AG04449 (cell line): ENCODE data around the gene ADAM11.
"Not testable (repeated sequence)": the region's sequence is repeated elsewhere in the genome, so short reads cannot be mapped to it uniquely, and the experiment has no call there.

Source experiments
- CTCF ChIA-PET: fragments of 350-600 bp; formaldehyde crosslinking; extraction: SDS; loops from one replicate; lab custom pipeline; 2021; ENCODE audit warnings: antibody characterized with exemption; lab: Yijun Ruan, JAX
- POLR2A ChIA-PET: fragments of 400-600, 350-600 bp; formaldehyde crosslinking; extraction: SDS; loops from one replicate; lab custom pipeline; 2020; ENCODE audit warnings: antibody characterized with exemption, inconsistent platforms; lab: Yijun Ruan, JAX
- DNase-seq: peaks from one replicate; pipeline ENCODE4 v3.0.0-alpha.2; 2010; ENCODE audit warnings: low read depth, low spot score
- H3K4me3 ChIP-seq: 2 replicates; pipeline ENCODE4 v1.5.1; 2011; ENCODE audit warnings: low read depth, mild to moderate bottlenecking, control low read depth, low read length
- TF ChIP-seq, protein P1 (sequence below): IDR thresholded peaks from one replicate; pipeline ENCODE4 v1.5.1; 2011; ENCODE audit warnings: mild to moderate bottlenecking, moderate library complexity, low read length, control low read depth, inconsistent platforms; ENCODE audit not compliant: insufficient read depth; ENCODE audit errors: missing control alignments

ADAM11 gene

DNA sequence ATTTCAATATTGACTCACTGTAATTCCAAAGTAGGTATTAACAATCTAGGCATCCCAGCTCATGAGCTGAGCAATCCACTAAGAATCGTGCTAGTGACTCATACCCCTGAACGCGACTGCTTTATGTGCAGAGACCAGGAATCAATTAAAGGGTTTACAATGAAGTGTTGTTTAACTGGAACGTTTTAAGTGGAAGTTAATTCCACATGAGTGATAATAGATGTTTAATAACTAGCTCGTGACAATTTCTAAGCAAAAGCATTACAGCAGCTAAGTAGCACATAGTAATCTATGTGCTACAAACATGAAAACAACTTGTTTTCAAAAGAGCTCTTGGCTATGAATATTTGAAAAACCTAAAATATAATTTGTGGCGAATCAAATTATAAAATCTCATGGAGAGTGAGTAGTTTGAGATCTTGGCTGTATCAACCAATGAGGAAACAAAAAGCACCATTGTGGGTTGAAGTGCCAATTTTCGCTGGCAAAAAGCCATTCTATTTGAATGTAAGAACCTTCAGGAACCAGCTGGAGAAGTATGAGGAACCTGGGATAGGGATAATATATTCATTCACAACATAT is 61.9 kb downstream of the ADAM11 start:
- ChIA-PET POLR2A (interaction anchor here (0.8 to 1.3 kb wide), 2 partner anchors 26 to 29 kb away, joined by 3 to 4 read pairs; no protein-coding TSS in a partner anchor), CTCF (interaction anchor here (1.0 to 1.5 kb wide), 4 partner anchors 26 to 46 kb away, joined by 3 to 4 read pairs (median 4); no protein-coding TSS in a partner anchor)
- peak; percentile 67 for DNase-seq
- H3K4me3 ChIP-seq = no peak overlapping the region
- TF ChIP-seq, protein P1, sequence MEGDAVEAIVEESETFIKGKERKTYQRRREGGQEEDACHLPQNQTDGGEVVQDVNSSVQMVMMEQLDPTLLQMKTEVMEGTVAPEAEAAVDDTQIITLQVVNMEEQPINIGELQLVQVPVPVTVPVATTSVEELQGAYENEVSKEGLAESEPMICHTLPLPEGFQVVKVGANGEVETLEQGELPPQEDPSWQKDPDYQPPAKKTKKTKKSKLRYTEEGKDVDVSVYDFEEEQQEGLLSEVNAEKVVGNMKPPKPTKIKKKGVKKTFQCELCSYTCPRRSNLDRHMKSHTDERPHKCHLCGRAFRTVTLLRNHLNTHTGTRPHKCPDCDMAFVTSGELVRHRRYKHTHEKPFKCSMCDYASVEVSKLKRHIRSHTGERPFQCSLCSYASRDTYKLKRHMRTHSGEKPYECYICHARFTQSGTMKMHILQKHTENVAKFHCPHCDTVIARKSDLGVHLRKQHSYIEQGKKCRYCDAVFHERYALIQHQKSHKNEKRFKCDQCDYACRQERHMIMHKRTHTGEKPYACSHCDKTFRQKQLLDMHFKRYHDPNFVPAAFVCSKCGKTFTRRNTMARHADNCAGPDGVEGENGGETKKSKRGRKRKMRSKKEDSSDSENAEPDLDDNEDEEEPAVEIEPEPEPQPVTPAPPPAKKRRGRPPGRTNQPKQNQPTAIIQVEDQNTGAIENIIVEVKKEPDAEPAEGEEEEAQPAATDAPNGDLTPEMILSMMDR = no peak

DNA sequence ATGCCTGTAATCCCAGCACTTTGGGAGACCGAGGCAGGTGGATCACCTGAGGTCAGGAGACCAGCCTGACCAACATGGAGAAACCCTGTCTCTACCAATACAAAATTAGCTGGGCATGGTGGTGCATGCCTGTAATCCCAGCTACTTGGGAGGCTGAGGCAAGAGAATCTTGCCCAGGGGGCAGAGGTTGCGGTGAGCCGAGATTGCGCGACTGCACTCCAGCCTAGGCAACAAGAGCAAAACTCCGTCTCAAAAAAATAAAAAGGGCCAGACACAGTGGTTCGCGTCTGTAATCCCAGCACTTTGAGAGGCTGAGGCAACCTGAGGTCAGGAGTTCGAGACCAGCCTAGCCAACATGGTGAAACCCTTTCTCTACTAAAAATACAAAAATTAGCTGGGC is 66.4 kb downstream of the ADAM11 start:
- H3K4me3 ChIP-seq, POLR2A ChIA-PET, DNase-seq: not testable (repeated sequence)
- CTCF ChIA-PET = interaction anchor here (1.6 to 2.9 kb wide), 4 partner anchors 20 to 50 kb away, joined by 4 to 21 read pairs (median 8); no protein-coding TSS in a partner anchor

- no peak for DNase-seq
- H3K4me3 ChIP-seq = no peak overlapping the region
- TF ChIP-seq, protein P1 = no peak
- CTCF ChIA-PET = interaction anchor here (0.7 to 2.9 kb wide), 4 partner anchors 19 to 51 kb away, joined by 4 to 21 read pairs (median 8); no protein-coding TSS in a partner anchor
- POLR2A ChIA-PET = interaction anchor here (0.5 to 0.7 kb wide), 2 partner anchors 18 to 50 kb away, joined by 3 to 4 read pairs; no protein-coding TSS in a partner anchor
Observed at GRCh38 chr17:44826123-44826790, 67.5 kb downstream of the ADAM11 start.

DNA sequence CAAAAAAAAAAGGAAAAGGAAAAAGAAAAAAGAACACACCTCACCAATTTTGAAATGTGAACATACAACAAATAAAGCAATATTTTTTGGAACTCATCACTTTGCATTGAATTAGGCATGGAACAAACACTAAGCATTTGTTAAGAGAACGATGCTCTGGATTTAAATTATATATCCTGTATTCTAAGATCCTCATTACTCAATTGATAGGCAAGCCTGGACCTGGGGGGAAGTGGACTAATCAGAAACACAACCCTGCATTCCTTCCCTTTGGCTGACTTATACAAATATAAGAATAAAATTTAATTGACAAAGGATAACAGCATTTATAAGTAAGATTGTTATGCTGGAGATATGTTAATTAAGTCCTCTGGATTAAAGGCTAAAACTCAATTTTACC is 69.1 kb downstream of the ADAM11 start:
- ChIA-PET POLR2A (no interaction called here), CTCF (interaction anchor here (0.8 to 2.5 kb wide), 4 partner anchors 37 to 53 kb away, joined by 3 to 13 read pairs (median 8); no protein-coding TSS in a partner anchor)
- TF ChIP-seq, protein P1 = no peak
- H3K4me3 ChIP-seq = peak overlapping the region; percentile 82
- DNase-seq = no peak

- ChIA-PET CTCF (interaction anchor here (0.5 to 1.8 kb wide), 6 partner anchors 12 to 52 kb away, joined by 3 to 13 read pairs (median 5); no protein-coding TSS in a partner anchor), POLR2A (no interaction called here)
- TF ChIP-seq, protein P1 = no peak
- no peak for DNase-seq
- peak overlapping the region; percentile 82 for H3K4me3 ChIP-seq
Observed at GRCh38 chr17:44828919-44829522, 70.2 kb downstream of the ADAM11 start.

DNA sequence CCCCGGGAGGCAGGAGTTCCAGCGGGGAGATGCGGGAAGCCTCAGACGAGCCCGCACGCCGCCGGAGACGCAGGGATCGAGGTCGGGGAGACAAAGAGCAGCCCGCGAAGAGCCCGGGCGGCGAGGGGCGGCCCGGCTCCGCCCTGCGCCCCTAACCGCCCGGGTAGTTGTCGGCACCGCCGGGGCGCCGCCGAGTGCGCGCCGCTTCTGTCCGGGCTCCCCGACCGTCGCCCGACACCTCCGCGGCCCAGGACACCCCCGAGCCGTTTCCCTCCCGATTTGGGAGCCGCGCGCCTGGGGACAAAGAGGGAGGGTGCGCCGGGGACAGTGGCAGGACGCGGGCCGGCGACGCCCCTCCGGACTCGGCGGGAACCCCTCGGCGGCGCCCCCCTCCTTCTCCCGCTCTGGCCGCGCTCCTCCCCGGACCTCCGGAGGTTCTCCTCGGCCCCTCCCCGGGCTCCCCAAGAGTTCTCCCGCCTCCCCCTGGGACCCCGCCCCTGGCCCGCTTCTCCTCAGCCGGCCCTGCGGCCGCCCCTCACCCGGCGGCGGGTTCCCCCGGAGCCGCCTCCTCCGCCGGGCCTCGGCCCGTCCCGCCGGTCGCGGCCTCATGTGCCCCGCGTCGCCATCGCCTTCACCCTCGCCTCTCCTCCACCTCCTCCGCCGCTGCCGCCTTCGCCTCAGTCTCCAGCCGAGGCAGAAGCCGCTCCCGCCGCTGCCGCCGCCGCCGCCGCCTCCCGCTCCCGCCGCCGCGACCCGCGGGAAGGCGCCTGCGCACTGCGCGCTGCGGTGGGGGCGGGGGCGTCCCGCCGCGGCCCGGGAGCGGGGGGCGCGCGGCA is 71.0 kb downstream of the ADAM11 start, which contains the start of gene GJC1:
Gene GJC1 (minus strand): TSS at position 765 of the 836 bp plus-strand sequence. CDS start 24,470 bp downstream, outside the sequence.
- ChIA-PET POLR2A (no interaction called here), CTCF (interaction anchor here (0.8 to 3.0 kb wide), 8 partner anchors 15 to 59 kb away, joined by 3 to 15 read pairs (median 5); no protein-coding TSS in a partner anchor)
- DNase-seq = no peak
- peak within 1 kb of the TSS; percentile 82 for H3K4me3 ChIP-seq
- TF ChIP-seq, protein P1 = no peak
